Hematopoietic multipotent progenitor cell treated with erythropoietin and hydrocortisone succinate and interleukin-3 and kit ligand, for 15 days (in vitro differentiated cells): ENCODE data around the gene IQUB.
"Not testable (repeated sequence)": the region's sequence is repeated elsewhere in the genome, so short reads cannot be mapped to it uniquely, and the experiment has no call there.

Experiments
- DNase-seq: peaks from one replicate; pipeline ENCODE4 v3.0.0-alpha.2; 2015; ENCODE audit warnings: low spot score

IQUB gene

DNA sequence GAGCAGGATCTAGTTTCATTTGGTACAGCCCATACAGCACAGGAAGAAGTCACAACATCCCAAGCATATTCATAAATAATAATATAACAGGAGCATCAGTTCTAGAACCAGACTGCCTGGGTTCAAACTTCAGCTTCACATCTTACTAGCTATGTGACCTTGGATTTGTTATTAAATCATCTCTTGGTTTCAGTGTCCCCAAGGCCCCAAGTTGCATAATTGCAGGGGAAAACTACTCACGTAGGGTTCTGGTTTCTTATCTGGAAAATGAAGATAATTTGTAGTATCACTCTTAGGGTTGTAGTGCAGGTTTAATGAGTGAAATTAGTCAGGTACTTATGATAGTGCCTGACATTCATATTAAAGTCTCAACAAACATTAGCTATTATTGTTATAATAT is 5.5 kb upstream of the IQUB start:
- DNase-seq = no peak

DNA sequence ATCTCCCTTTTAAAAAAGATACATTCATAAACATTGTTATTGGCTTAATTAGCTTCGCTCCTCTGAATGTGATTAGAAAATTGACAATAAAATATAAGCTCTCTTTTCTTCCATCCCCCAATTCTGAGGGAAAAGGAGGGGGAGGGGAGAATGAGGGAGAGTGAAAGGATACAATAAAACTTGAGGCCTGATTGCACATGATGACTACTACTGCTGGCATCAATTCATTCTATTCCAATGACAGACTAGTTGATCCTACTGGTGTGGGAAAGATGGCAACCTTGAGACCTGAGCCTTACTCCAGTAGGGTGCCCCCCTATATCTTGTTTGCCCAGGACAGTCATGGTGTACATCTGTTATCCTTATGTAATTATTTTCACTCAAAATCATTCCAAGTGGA is 4.5 kb upstream of the IQUB start:
- no peak for DNase-seq

DNA sequence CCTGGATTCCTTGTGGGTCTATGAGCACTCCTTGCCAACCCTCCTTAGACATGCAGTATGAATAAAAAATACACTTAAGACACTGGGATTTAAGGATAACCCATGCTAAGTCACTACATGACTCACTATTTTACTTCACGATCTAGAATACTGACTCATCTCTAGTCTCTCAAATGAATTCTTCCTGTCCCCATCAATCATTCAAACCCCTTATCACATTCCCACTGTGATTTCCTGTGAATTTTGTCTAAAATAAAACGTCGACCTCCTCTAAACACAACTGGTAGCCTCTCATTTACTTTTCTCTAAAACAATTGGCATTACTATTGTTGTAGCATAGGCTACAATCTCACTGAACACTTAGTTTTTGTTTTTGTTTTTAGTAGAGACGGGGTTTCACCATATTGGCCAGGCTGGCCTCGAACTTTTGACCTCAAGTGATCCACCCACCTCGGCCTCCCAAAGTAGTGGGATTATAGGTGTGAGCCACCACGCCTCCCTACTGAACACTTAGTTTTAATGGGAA is 3.9 kb upstream of the IQUB start:
- no peak for DNase-seq

DNA sequence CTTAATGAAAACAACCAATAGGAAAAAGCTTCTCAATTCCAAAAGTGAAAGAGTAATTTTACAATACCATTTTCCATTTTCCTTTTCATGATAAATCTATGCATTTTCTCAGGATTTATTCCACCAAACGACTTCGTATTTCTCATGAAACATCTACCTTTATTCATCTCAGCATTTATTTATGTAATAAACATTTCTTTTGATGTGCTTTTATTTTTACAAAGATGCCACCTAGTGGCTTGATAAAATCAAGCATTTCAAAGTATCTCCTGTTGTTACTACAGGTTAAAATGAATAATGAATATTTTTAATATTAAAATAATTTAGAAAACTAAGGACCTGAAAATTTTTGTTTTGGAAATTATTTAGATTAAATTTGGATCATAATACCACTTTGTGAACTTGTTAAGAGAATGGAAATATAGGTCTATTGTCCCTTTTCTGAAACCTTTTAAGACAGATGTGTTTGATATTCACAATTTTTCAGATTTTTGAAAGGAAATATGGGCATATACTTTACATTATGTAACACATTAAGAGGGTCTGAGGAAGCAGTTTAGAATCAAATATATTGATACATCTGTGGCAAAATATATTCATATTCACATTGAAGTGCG is 2.7 kb upstream of the IQUB start:
- DNase-seq = peak; percentile 35

DNA sequence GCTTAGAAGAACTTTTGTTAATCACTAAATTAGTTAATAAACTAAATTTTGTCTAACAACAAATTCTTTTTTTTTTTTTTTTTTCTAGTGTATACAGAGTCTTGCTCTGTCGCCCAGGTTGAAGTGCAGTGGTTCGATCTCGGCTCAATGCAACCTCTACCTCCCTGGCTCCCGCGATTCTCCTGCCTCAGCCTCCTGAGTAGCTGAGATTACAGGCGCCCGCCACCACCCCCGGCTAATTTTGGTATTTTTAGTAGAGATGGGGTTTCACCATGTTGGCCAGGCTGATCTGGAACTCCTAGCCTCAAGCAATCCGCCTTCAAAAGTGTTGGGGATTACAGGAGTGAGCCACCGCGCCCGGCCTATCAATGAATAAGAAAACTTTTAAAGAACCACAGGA is 1.1 kb upstream of the IQUB start:
- no peak for DNase-seq

DNA sequence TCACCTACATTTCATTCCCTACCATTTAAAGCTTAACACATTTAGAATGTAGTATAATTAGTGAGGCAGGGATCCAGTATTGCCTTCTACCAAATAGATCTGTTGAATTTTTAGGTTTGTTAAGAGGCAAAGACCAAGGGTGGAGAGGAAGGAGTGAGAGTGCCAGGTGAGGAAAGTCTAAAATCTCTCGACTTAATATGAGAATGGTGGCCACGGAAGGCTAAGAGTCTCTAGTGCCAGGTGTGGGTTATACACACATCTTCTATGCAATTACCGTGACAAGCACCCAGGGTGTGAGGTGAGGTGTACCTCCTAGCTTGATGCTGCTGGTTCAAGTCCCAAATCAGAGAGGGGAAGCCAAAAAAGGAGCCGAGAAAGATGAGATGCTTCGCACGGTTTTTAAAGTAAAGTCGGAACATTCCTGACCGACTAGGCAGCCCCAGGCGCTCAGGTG is 439 bp downstream of the IQUB start:
- DNase-seq = no peak

DNA sequence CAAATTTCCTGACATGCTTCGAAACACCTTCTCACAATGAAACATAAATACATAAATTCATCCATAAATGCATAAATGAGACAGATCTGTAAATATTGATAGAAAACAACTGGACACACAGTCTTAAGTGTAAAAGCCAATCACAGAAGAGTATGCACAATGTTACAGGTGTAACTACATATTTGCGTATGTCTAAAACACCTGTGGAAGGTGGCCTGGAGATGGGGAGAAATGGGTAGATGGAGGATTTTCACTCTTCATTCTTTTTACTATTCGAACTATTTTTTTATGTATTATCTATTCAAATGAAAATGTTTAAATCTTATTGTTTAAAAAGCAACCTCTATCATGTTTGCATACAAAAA is 860 bp downstream of the IQUB start:
- DNase-seq = no peak

DNA sequence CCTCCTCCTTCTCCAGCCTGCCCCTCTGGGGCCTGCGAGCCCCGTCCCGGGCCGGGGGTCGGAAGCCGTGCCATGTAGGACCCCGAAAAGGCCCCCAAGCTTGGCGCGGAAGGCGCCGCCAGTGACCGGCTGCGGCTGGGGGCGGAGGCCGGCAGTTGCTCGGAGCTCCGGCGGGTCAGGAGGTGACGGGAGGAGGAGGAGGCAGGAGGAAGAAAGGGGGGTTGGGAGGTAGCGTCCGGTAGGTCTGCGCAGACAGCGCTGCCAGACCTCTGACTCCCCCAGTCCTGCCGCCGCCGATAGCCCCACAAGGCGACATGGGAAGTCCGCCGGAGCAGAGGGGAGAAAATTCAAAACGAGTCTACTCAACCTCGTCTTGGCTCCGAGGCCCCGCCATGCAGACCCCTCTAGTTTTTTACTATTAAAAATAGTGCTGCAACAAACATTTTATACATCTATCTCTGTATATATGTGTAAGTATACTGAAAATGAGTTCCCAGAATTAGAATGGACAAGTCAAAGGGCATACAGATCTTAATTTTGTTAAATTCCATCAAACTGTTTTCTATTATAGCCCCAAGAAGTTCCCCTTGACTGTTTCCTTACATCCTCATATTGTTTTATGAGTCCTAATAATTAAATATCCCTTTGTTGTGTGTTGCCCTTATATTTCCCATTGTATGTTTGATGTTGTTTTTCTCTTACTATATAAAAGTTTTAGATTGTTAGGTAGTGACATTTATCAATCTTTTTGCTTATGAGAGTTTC is 1.4 kb downstream of the IQUB start:
- DNase-seq = not testable (repeated sequence)

DNA sequence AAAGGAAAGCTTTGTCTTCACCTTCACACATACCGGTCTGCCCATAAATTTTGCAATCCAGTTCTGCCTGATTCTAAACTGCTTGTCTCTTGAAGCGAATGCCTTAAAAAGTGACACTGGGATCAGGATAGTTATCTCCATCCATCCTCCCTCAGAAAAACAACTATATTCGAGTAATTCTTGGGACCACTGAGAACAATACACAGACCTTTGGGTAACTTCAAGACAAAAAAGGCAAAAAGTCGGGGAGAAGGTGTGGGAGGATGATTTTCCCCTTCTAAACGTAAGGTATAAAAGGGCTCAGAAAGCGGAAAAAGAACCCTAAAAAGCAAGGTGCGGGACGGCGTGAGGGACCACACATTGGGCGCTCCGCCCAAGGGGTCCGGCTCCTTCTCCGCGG is 2.1 kb downstream of the IQUB start:
- not testable (repeated sequence) for DNase-seq

DNA sequence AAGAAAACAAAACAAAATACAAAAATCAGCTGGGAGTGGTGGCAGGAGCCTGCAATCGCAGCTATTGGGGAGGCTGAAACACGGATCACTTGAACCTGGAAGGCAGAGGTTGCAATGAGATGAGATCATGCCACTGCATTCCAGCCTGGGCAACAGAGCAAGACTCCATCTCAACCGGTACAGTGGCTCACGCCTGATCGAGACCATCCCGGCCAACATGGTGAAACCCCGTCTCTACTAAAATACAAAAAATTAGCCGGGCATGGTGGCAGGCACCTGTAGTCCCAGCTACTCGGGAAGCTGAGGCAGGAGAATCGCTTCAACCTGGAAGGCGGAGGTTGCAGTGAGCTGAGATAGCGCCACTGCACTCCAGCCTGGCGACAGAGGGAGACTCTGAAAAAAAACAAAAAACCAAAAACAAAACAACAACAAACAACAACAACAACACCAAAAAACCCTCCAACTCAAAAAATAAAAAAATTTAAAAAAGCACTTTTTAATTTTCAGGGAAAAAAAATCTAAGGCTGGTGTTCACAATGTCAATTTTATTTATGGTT is 4.3 kb downstream of the IQUB start:
- not testable (repeated sequence) for DNase-seq

DNA sequence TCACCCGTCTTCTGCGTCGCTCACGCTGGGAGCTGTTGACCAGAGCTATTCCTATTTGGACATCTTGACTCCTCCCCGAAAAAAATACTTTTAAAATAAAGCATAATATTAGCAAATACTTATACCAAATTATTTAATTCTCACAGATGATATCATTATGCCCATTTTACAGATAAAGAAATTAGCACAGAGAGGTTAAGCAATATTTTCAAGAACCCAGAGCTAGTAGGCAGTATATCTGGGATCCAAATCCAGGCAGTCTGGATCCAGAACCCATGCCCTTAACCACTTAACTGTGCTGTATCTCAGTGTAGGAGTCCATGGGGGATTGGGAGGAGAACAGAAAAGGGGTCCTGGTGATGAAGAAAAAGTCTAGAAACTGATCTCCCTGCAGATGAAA is 6.1 kb downstream of the IQUB start:
- DNase-seq = no peak

DNA sequence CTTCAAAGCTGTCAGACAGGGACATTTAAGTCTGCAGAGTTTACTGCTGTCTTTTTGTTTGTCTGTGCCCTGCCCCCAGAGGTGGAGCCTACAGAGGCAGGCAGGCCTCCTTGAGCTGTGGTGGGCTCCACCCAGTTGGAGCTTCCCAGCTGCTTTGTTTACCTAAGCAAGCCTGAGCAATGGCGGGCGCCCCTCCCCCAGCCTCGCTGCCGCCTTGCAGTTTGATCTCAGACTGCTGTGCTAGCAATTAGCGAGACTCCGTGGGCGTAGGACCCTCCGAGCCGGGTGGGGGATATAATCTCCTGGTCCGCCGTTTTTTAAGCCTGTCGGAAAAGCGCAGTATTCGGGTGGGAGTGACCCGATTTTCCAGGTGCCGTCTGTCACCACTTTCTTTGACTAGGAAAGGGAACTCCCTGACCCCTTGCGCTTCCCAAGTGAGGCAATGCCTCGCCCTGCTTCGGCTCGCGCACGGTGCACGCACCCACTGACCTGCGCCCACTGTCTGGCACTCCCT is 6.6 kb downstream of the IQUB start:
- not testable (repeated sequence) for DNase-seq

DNA sequence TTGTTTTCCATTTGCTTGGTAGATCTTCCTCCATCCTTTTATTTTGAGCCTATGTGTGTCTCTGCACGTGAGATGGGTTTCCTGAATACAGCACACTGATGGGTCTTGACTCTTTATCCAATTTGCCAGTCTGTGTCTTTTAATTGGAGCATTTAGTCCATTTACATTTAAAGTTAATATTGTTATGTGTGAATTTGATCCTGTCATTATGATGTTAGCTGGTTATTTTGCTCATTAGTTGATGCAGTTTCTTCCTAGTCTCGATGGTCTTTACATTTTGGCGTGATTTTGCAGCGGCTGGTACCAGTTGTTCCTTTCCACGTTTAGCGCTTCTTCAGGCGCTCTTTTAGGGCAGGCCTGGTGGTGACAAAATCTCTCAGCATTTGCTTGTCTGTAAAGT is 7.9 kb downstream of the IQUB start:
- DNase-seq = not testable (repeated sequence)

DNA sequence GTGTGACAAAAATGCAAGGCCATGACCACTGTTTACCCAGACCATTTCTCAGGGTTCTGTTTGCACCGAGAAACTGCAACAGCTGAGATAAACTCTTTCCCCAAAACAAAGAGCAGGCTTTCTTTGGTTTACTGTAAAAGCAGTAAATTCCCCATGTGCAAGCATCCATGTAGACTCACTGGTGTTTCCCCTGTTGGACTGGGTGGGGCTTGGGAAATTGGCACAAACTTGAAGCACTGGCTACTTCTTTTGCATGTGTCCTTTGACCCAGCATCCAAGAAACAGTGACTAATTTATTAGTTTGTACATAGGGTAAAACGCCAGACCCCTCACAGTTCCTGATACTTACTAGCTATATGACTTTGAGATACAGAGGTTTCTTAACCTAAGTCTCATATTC is 12.3 kb downstream of the IQUB start:
- no peak for DNase-seq

DNA sequence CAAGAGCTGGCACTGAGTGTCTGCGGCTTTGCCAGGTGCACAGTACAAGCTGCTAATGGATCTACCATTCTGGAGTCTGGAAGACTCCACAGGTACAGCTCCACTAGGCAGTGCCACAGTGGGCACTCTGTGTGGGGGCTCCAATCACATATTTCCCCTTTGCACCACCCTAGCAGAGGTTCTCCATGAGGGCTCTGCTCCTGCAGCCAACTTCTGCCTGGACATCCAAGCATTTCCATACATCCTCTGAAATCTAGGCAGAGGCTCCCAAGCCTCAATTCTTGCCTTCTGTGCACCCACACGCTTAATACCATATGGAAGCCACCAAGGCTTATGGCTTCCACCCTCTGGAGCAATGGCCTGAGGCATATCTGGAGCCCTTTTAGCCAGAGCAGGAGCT is 29.2 kb downstream of the IQUB start:
- no peak for DNase-seq

DNA sequence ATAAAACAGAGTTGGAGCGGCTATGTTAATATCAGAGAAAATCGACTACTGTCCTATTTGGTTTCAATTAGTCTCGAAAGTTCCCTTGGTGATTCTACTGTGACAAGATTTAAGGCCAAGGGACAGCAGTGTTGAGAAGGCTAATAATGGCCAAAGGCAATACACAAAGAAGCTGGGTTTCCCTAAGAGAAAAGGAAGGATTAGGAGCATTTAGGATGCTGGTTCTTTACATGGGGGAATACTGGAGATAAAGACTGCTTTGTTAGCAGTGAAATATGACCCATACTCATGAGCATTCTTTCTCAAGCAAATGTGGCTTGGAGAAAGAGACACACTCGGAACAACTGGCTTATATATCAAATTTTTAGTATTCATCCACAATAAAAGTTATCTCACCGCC is 32.2 kb downstream of the IQUB start:
- no peak for DNase-seq

DNA sequence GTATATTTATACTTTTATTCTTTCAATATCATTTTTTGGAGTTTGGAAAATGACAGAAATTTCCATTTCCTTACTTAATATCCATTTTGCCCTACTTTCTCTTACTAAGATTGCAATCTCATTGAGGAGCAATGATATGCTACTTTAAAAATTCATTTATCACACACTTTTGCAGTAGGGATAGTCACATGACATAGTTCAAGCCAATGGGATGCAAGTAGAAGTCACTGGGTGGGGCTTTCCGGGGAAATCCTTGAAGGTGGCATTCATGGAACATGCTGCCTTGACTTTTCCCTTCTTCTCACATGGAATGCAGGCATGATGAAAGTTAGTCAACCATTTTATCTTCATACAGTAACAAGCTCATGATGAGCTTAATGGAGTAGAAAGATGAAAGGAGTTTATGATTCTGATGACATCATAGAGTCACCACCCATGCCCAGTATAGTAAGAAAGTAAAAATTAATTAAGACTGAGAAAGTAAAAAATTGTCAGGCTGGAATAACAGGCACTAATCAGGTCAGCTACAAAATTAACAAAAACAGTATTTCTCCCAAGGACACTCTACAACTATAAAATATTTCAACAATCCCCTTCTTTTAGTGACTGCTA is 33.4 kb downstream of the IQUB start:
- DNase-seq = no peak

DNA sequence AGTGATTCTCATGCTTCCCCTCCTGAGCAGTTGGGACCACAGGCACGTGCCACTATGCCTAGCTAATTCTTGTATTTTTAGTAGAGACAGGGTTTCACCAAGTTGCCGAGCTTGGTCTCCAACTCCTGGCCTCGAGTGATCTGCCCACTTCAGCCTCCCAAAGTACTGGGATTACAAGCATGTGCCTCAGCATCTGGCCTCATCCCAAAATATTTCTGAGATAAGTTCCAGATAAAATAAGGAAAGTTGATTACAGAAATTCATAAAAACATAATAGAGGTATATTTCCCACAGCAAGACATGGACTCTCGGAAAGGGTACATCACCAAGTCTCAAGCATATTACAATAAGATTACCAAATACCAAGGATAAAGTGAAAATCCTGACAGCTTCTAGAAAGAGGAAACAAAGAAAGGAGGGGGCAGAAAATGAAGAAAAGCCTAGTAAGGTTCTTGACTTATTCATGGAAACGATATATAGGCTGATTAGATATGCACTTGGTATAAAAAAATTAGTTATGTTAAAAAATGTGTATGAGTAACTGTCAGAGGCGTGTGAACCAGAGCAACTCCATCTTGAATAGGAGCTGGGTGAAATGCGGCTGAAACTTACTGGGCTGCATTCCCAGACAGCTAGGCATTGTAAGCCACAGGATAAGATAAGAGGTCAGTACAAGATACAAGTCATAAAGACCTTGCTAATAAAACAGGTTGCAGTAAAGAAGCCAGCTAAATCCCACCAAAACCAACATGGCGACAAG is 35.0 kb downstream of the IQUB start:
- DNase-seq = no peak

DNA sequence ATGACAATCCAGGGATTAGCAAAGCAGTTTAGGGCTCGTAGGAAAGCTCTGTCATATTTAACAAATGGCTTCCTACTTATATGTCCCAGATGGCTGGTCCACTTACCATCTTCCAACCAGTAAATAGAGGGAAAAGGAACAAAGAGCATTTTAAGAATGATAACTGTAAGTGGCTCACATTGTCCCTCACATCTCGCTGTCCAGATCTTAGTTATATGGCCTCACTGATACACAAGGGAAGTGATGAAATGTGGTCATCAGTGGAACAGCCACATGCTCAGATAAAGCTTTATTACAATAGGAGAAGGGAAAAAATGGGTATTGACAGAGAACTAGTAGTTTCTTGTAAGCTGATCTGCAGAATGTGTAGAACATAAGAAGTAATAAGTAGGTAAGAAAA is 35.8 kb downstream of the IQUB start:
- no peak for DNase-seq

DNA sequence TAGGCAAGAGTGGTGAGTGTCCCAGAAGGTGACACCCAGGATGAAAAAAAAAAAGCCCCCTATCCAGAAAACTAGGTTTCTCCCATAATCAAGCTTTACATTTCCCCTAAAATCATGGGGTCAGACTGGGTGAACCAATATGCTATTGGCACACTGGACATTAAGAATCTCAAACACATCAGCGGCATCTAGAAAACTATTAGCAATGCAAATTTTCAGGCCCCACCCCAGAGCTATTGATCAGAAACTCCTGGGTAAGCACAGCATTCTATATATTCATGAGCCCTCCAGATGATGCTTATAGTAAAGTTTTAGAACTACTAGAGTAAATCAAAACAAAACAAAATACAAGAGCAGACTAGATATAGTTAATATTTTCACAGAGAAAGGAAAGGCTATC is 36.4 kb downstream of the IQUB start:
- DNase-seq = no peak

DNA sequence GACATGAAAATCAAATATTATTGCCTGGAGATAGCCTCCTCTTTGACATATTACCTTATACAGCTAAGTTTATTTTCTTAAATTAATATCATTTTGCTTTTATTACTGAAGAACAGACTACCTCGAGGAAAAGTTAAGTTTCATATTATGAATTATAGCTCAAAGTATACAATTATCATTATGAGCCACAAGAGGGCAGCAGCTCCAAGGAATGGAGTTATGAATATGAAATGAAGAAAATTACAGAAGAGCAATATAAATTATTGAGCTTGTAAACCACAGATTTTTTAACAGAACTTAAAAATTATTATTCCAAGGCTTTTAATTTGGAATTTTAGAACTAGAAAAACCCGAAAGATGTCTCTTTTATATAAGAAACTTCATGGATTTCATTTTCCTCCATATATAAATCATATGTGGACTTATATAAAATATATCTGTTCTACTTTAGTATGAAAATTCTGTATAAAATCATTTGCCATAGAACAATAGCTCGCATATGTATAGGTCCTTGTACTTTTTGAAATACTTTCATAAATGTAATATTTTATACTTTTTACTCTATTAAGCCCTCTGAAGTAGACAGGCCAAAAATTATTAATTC is 40.1 kb downstream of the IQUB start:
- peak; percentile 60 for DNase-seq

DNA sequence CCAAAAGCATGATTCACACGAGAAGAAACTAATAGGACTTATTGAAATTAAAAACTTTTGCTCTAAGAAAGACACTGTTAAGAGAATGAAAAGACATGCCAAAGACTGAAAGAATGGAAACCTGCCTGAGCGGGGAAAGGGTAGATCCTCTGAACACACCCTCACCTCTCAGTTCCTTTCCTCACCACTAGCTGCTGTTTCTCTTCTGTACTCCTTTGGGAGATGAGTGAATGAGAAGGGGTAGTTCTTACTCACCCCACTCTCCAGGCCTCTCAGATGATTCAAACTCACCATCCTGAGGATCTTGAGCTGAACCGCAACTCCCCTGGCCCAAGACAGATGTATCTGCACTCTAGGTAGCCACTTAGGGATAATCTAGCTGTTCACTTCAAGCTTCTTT is 41.9 kb downstream of the IQUB start:
- DNase-seq = no peak
